CD4-positive, alpha-beta T cell (primary cell): ENCODE measurements around the gene KLC4. TPM values are rescaled to one million over a fixed set of nuclear protein-coding genes. Genes with fewer than 3 reads are reported as not detected.

Experiments
- ATAC-seq: fragments of 200-7000 bp; cut with Tn5 transposase; one replicate; pipeline ENCODE4 v1.10.0; 2022; ENCODE audit warnings: mild to moderate bottlenecking; ENCODE audit not compliant: poor library complexity
- CTCF ChIA-PET: fragments of 350-600 bp; sonication (Branson Sonifier 250); formaldehyde crosslinking; loops from one replicate; lab custom pipeline; 2021; ENCODE audit warnings: antibody characterized with exemption, inconsistent platforms; lab: Charles Lee
- POLR2A ChIA-PET: fragments of 350-600 bp; sonication (Branson Sonifier 250); formaldehyde crosslinking; loops from one replicate; lab custom pipeline; 2021; ENCODE audit warnings: antibody characterized with exemption, inconsistent platforms; lab: Charles Lee
- DNase-seq, 14 experiments: peaks; one replicate each; pipeline ENCODE4 v3.0.0-alpha.2; 2013 to 2020; ENCODE audit warnings: mixed read lengths in 2 of 14
- H3K27ac ChIP-seq, 2 donors: one replicate each; pipeline versions ENCODE4 v1.5.1 to v1.7.0; 2013; ENCODE audit warnings: low read length in 2 of 2, low read depth in 1 of 2, mild to moderate bottlenecking in 1 of 2
- H3K27me3 ChIP-seq, 2 experiments: 1 replicate in 1 of 2; 2 replicates in 1 of 2; pipeline versions ENCODE4 v1.6.1 to v1.7.0; 2013; ENCODE audit warnings: low read length in 2 of 2, control low read depth in 1 of 2, mild to moderate bottlenecking in 1 of 2, moderate library complexity in 1 of 2; ENCODE audit not compliant: insufficient read depth in 2 of 2, control insufficient read depth in 1 of 2
- H3K36me3 ChIP-seq: one replicate; pipeline ENCODE4 v1.6.1; 2013; ENCODE audit warnings: low read length, control low read depth; ENCODE audit not compliant: insufficient read depth
- H3K4me1 ChIP-seq: one replicate; pipeline ENCODE4 v1.6.1; 2013; ENCODE audit warnings: low read length, control low read depth; ENCODE audit not compliant: insufficient read depth
- H3K4me3 ChIP-seq: one replicate; pipeline ENCODE4 v1.5.1; 2013; ENCODE audit warnings: mild to moderate bottlenecking, low read length, moderate library complexity
- H3K9me3 ChIP-seq, 2 experiments: 1 replicate in 1 of 2; 2 replicates in 1 of 2; pipeline versions ENCODE4 v1.6.1 to v1.7.0; 2013; ENCODE audit warnings: low read length in 2 of 2, mild to moderate bottlenecking in 2 of 2, control low read depth in 1 of 2, moderate library complexity in 1 of 2; ENCODE audit not compliant: control insufficient read depth in 1 of 2, insufficient read depth in 1 of 2
- H3K27ac Mint-ChIP-seq: one replicate; pipeline ENCODE4 v1.8.0; 2020; ENCODE audit warnings: mixed read lengths
- H3K27me3 Mint-ChIP-seq: one replicate; pipeline ENCODE4 v1.8.0; 2021; ENCODE audit warnings: mixed read lengths
- H3K36me3 Mint-ChIP-seq: one replicate; pipeline ENCODE4 v1.8.0; 2021; ENCODE audit warnings: low read depth, mixed read lengths
- H3K4me1 Mint-ChIP-seq: one replicate; pipeline ENCODE4 v1.8.0; 2021; ENCODE audit warnings: low read depth, mixed read lengths
- H3K4me3 Mint-ChIP-seq: one replicate; pipeline ENCODE4 v1.8.0; 2020; ENCODE audit warnings: mild to moderate bottlenecking, mixed read lengths
- H3K9me3 Mint-ChIP-seq: one replicate; pipeline ENCODE4 v1.8.0; 2020; ENCODE audit warnings: mixed read lengths
- intact Hi-C, 2 experiments: fragments of 100-400 bp; cut with DNase I in 1 of 2; cut with micrococcal nuclease in 1 of 2; formaldehyde crosslinking; loops; one replicate each; pipeline versions ENCODE4 v1.15.1 to v1.9.0; 2023 to 2025; cut with DNase I, micrococcal nuclease
- total RNA-seq, 174 experiments: library from RNA in 2 of 174; stranded (reverse) in 2 of 174; gene quantifications; one replicate each; pipeline ENCODE4 v1.2.3 and lab custom pipeline; 2021 to 2026
- TF ChIP-seq, protein P1 (sequence below): fragments of 200-600 bp; IDR thresholded peaks from one replicate; pipeline ENCODE4 v1.8.0; 2022; ENCODE audit warnings: antibody characterized with exemption, mild to moderate bottlenecking

Gene KLC4
- total RNA-seq, 2 experiments from 2014 or later, result 39.6 to 40.8 TPM

DNA sequence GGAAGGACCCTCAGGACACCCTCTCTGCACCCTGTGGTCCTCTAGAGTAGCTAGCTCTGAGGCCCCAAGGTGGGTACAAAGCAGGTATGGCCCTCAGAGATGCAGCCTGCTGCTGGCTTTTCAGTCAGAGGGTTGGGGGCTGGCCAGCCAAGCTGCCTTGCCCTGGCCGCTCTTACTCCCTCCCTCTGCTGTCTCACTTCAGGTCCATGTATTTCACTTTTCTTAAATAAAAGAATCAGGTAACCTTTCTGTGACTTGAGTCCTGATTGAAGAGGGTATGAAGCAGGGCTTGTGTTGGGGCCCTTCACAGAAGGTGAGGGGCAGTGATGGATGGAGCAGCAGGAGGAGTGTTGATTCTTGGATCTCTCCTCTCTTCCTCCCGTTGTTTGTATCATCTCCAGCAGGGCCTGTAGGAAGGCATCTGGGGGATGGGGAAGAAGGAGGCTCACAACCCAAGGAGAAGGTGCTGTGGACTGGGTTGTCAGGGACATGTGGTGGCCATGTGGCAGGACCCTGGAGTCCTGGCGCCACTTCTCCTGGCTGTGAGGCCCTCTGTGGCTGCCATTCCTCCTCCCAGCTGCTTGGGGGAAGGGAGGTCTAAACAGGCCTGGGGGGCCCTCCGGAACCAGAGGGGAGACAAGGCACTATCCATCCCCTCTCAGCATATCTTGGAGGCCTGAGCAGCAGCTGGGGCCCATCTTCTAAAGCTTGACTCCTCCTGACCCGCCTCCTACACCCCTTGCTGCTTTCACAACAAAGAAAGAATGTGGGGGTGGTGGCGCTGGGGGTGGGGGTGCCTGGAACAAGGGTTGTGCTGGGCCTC, 15.6 kb downstream of the KLC4 start:
- ATAC-seq (no peak), DNase-seq (no peak)
- H3K27ac ChIP-seq, result no peak overlapping the region
- Mint-ChIP-seq H3K27ac (no peak overlapping the region), H3K9me3 (no peaks in the 10 kb centered on the region), H3K27me3 (peaks cover 9% of the 10 kb centered on the region), H3K4me3 (peak overlapping the region; percentile 48), H3K4me1 (peaks cover 8% of the 10 kb centered on the region), H3K36me3 (peaks cover 37% of the 10 kb centered on the region)
- CTCF ChIA-PET, result no interaction called here
- H3K4me3 ChIP-seq, result no peak overlapping the region
- peaks cover 18% of the 10 kb centered on the region for H3K4me1 ChIP-seq
- H3K9me3 ChIP-seq, result no peaks in the 10 kb centered on the region
- TF ChIP-seq, protein P1, sequence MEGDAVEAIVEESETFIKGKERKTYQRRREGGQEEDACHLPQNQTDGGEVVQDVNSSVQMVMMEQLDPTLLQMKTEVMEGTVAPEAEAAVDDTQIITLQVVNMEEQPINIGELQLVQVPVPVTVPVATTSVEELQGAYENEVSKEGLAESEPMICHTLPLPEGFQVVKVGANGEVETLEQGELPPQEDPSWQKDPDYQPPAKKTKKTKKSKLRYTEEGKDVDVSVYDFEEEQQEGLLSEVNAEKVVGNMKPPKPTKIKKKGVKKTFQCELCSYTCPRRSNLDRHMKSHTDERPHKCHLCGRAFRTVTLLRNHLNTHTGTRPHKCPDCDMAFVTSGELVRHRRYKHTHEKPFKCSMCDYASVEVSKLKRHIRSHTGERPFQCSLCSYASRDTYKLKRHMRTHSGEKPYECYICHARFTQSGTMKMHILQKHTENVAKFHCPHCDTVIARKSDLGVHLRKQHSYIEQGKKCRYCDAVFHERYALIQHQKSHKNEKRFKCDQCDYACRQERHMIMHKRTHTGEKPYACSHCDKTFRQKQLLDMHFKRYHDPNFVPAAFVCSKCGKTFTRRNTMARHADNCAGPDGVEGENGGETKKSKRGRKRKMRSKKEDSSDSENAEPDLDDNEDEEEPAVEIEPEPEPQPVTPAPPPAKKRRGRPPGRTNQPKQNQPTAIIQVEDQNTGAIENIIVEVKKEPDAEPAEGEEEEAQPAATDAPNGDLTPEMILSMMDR, result no peak
- intact Hi-C loops, result no loop called here
- POLR2A ChIA-PET, result interaction anchor here (2.1 kb wide), 1 partner anchor 16 kb away, joined by 10 read pairs; the partner anchor contains the start of genes KLC4 and MRPL2
- peaks cover 14% of the 10 kb centered on the region for H3K36me3 ChIP-seq
- peaks cover 23 to 24% of the 10 kb centered on the region in 2 experiments for H3K27me3 ChIP-seq

DNA sequence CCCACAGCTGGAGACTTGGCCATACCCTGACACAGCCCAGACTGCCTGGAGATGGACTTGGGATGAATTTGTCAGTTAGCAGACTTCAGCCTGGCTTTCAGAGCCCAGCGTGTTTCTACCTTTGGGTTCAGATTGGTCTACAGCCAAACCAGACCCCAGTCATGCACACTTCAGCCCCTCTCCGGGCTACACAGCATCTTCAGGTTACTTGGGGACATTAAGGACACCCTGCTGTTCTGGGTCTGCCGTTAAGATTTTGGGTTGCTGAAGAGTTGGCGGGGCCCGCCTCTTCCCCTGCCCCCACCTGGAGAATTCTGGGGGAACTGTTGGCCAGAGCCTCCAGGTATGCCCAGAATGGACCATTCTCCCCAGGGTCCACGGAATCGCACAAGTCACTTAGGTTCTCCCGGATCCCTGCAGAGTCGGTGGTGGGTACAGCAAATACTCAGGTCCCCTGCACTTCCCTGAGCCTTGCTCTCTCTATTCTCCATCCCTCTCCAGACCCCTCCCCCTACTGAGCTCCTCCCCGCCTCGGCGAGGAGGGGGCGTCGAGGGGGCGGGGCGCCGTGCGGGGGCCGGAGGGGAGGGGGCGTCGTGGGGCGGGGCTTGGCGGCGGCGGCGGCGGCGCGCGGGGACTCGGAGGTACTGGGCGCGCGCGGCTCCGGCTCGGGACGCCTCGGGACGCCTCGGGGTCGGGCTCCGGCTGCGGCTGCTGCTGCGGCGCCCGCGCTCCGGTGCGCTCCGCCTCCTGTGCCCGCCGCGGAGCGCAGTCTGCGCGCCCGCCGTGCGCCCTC, 16.4 kb downstream of the KLC4 start, which contains the start of gene PTK7:
Gene PTK7 (plus strand): TSS at position 645 of the 794 bp plus-strand sequence. CDS start 175 bp downstream, outside the sequence.
- Histone ChIP-seq H3K27me3 (peaks cover 23 to 24% of the 10 kb centered on the region in 2 experiments), H3K36me3 (peaks cover 14% of the 10 kb centered on the region), H3K9me3 (no peaks in the 10 kb centered on the region), H3K27ac (no peak within 1 kb of the TSS), H3K4me3 (peak within 1 kb of the TSS; percentile 46), H3K4me1 (peaks cover 18% of the 10 kb centered on the region)
- H3K4me3 Mint-ChIP-seq, result peak within 1 kb of the TSS; percentile 42
- intact Hi-C loops, result no loop called here
- CTCF ChIA-PET, result no interaction called here
- H3K36me3 Mint-ChIP-seq, result peaks cover 31% of the 10 kb centered on the region
- H3K27ac Mint-ChIP-seq, result no peak within 1 kb of the TSS
- peaks cover 10% of the 10 kb centered on the region for H3K27me3 Mint-ChIP-seq
- H3K9me3 Mint-ChIP-seq, result no peaks in the 10 kb centered on the region
- DNase-seq (peak in 4 of 14 experiments; percentile 18 to 59 (median 51)), ATAC-seq (peak; percentile 78)
- peaks cover 8% of the 10 kb centered on the region for H3K4me1 Mint-ChIP-seq
- POLR2A ChIA-PET, result interaction anchor here (0.7 to 2.1 kb wide), 2 partner anchors 17 to 22 kb away, joined by 4 to 10 read pairs; partner anchors contain the start of genes CUL7, KLC4 and MRPL2
- TF ChIP-seq, protein P1, result no peak
